GM12875 (cell line): ENCODE results near the gene TCP1.
"Not testable (repeated sequence)": the region's sequence is repeated elsewhere in the genome, so short reads cannot be mapped to it uniquely, and the experiment has no call there.

Experiments used
- H3K4me3 ChIP-seq: one replicate; pipeline ENCODE4 v1.5.1; 2011; ENCODE audit warnings: low read depth, low read length, control low read depth
- CTCF ChIP-seq: IDR thresholded peaks from 2 replicates; pipeline ENCODE4 v1.5.1; 2011; ENCODE audit warnings: low read depth, mild to moderate bottlenecking, control low read depth, inconsistent platforms, low read length, moderate library complexity, borderline replicate concordance; ENCODE audit not compliant: insufficient read depth

Gene TCP1

GRCh38 chr6:159823953-159824352 is 34.6 kb upstream of the TCP1 start:
- TF ChIP-seq CTCF, result no peak
- H3K4me3 ChIP-seq, result no peak overlapping the region

GRCh38 chr6:159821726-159822125 is 32.3 kb upstream of the TCP1 start:
- no peak overlapping the region for H3K4me3 ChIP-seq
- no peak for TF ChIP-seq CTCF

- no peak overlapping the region for H3K4me3 ChIP-seq
- TF ChIP-seq CTCF, result no peak
Observed at GRCh38 chr6:159821122-159821521, 31.7 kb upstream of the TCP1 start.

GRCh38 chr6:159819932-159820640 is 30.7 kb upstream of the TCP1 start:
- no peak overlapping the region for H3K4me3 ChIP-seq
- no peak for TF ChIP-seq CTCF

GRCh38 chr6:159819098-159819497 is 29.7 kb upstream of the TCP1 start:
- H3K4me3 ChIP-seq, result no peak overlapping the region
- no peak for TF ChIP-seq CTCF

- TF ChIP-seq CTCF, result no peak
Observed at GRCh38 chr6:159817951-159818739, 28.7 kb upstream of the TCP1 start.

GRCh38 chr6:159816775-159817174 is 27.4 kb upstream of the TCP1 start:
- not testable (repeated sequence) for H3K4me3 ChIP-seq

More at GRCh38 chr6:159817951-159818739, 28.7 kb upstream of the TCP1 start:
- H3K4me3 ChIP-seq, result no peak overlapping the region
